Gastrocnemius medialis (tissue), 4 donors: Measurements from ENCODE around the gene PDIA5. TPM values are rescaled to one million over a fixed set of nuclear protein-coding genes. Genes with fewer than 3 reads are reported as not detected.
"Not testable (repeated sequence)": the region's sequence is repeated elsewhere in the genome, so short reads cannot be mapped to it uniquely, and the experiment has no call there.

Source experiments
- ATAC-seq, 2 donors: fragments of 150-250 bp; one replicate each; pipeline ENCODE4 v1.9.1; 2016
- DNase-seq, 2 donors: peaks; one replicate each; pipeline ENCODE4 v3.0.0-alpha.2; 2019
- H3K27ac ChIP-seq, 4 donors: fragments of 200-600 bp; sonication (generic); 1 replicate in 1 of 4; 2 replicates in 3 of 4; pipeline ENCODE4 v1.5.1; 2016 to 2018; ENCODE audit warnings: mild to moderate bottlenecking in 2 of 4, moderate library complexity in 1 of 4
- H3K27me3 ChIP-seq, 3 donors: fragments of 200-600 bp; sonication (generic) in 2 of 3; 1 replicate in 1 of 3; 2 replicates in 2 of 3; pipeline versions ENCODE4 v1.5.1 to v1.6.0; 2016 to 2019; ENCODE audit warnings: mild to moderate bottlenecking in 1 of 3, moderate library complexity in 1 of 3
- H3K36me3 ChIP-seq, 2 donors: fragments of 200-600 bp; sonication (generic) in 1 of 2; one replicate each; pipeline ENCODE4 v1.5.1; 2017 to 2018
- H3K4me1 ChIP-seq, 2 donors: fragments of 200-600 bp; sonication (generic) in 1 of 2; one replicate each; pipeline ENCODE4 v1.5.1; 2016 to 2017; ENCODE audit warnings: mild to moderate bottlenecking in 2 of 2
- H3K4me3 ChIP-seq, 4 donors: fragments of 200-600 bp; sonication (generic) in 3 of 4; 1 replicate in 1 of 4; 2 replicates in 3 of 4; pipeline ENCODE4 v1.5.1; 2016 to 2019; ENCODE audit warnings: mild to moderate bottlenecking in 2 of 4
- H3K9me3 ChIP-seq, 3 donors: fragments of 200-600 bp; sonication (generic) in 2 of 3; 1 replicate in 1 of 3; 2 replicates in 2 of 3; pipeline ENCODE4 v1.5.1; 2016 to 2019
- CTCF ChIP-seq, 5 experiments: fragments of 450-650 bp in 3 of 5; fragments of 200-600 bp in 2 of 5; sonication (generic) in 2 of 5; IDR thresholded peaks in 4 of 5; conservative IDR thresholded peaks in 1 of 5; 1 replicate in 4 of 5; 2 replicates in 1 of 5; pipeline ENCODE4 v1.5.1; 2016 to 2019; ENCODE audit warnings: antibody characterized with exemption in 5 of 5, mild to moderate bottlenecking in 3 of 5, moderate library complexity in 3 of 5
- POLR2A ChIP-seq, 2 donors: fragments of 450-650 bp; IDR thresholded peaks; one replicate each; pipeline ENCODE4 v1.6.1; 2017; ENCODE audit warnings: antibody characterized with exemption in 2 of 2, mild to moderate bottlenecking in 2 of 2, moderate library complexity in 2 of 2
- in situ Hi-C, 4 donors: fragments of 200-750 bp; cut with MboI; loops; one replicate each; pipeline versions ENCODE4 v1.15.0 to v1.8.0; 2017; ENCODE audit warnings: low sequenced_read_pairs in 4 of 4
- intact Hi-C: fragments of 100-400 bp; cut with DNase I; formaldehyde crosslinking; loops from one replicate; pipeline ENCODE4 v1.15.1; 2023; ENCODE audit warnings: low total_unique reads
- total RNA-seq, 4 donors: library from RNA; depleted of rRNA; stranded (reverse); fragments of >200 nt; gene quantifications; one replicate each; pipeline versions ENCODE4 v1.1.0 to v1.2.3, GENCODE V29; 2016

The PDIA5 gene
- total RNA-seq, 4 donors from 2014 or later = 2.3 to 4.2 (median 3.0) TPM

GRCh38 chr3:123112232-123112631, 45.4 kb downstream of the PDIA5 start:
- H3K36me3 ChIP-seq = peaks cover 0 to 12% of the 10 kb centered on the region in 2 donors
- ATAC-seq = no peak
- TF ChIP-seq CTCF (IDR thresholded peaks at IDR 0.05 in 4 of 5, conservative IDR thresholded peaks at IDR 0.05 in 1 of 5) (no peak), POLR2A (IDR thresholded peaks at IDR 0.05) (no peak)

GRCh38 chr3:123112656-123113055, 45.8 kb downstream of the PDIA5 start:
- intact Hi-C loops, ATAC-seq, H3K27ac ChIP-seq, H3K4me3 ChIP-seq, H3K36me3 ChIP-seq, in situ Hi-C loops, H3K9me3 ChIP-seq, H3K27me3 ChIP-seq, DNase-seq, H3K4me1 ChIP-seq: not testable (repeated sequence)

More at GRCh38 chr3:123112232-123112631, 45.4 kb downstream of the PDIA5 start:
- no peak for DNase-seq
- in situ Hi-C loops (no loop called here), intact Hi-C loops (no loop called here)
- H3K27ac ChIP-seq = no peak overlapping the region
- H3K9me3 ChIP-seq = no peaks in the 10 kb centered on the region
- no peaks in the 10 kb centered on the region for H3K4me1 ChIP-seq
- no peaks in the 10 kb centered on the region for H3K27me3 ChIP-seq
- H3K4me3 ChIP-seq = no peak overlapping the region

GRCh38 chr3:123113889-123114450, 47.1 kb downstream of the PDIA5 start:
- no peak overlapping the region for H3K27ac ChIP-seq

GRCh38 chr3:123116116-123116515, 49.3 kb downstream of the PDIA5 start:
- in situ Hi-C loops = no loop called here
- H3K27ac ChIP-seq = no peak overlapping the region
- intact Hi-C loops = no loop called here
- H3K4me1 ChIP-seq = no peaks in the 10 kb centered on the region
- ATAC-seq = no peak
- no peak for DNase-seq
- no peak overlapping the region for H3K4me3 ChIP-seq
- no peaks in the 10 kb centered on the region for H3K9me3 ChIP-seq
- H3K27me3 ChIP-seq = no peaks in the 10 kb centered on the region
- peaks cover 0 to 3% of the 10 kb centered on the region in 2 donors for H3K36me3 ChIP-seq
- TF ChIP-seq POLR2A (IDR thresholded peaks at IDR 0.05) = no peak
- no peak for TF ChIP-seq CTCF (IDR thresholded peaks at IDR 0.05 in 4 of 5, conservative IDR thresholded peaks at IDR 0.05 in 1 of 5)

More at GRCh38 chr3:123113889-123114450, 47.1 kb downstream of the PDIA5 start:
- intact Hi-C loops = no loop called here
- no peak overlapping the region for H3K4me3 ChIP-seq
- ATAC-seq = no peak
- H3K9me3 ChIP-seq = no peaks in the 10 kb centered on the region
- no peaks in the 10 kb centered on the region for H3K4me1 ChIP-seq
- no peaks in the 10 kb centered on the region for H3K27me3 ChIP-seq
- no peak for TF ChIP-seq CTCF (IDR thresholded peaks at IDR 0.05 in 4 of 5, conservative IDR thresholded peaks at IDR 0.05 in 1 of 5)
- peaks cover 0 to 7% of the 10 kb centered on the region in 2 donors for H3K36me3 ChIP-seq
- in situ Hi-C loops = no loop called here
- no peak for DNase-seq

- in situ Hi-C loops (no loop called here), intact Hi-C loops (no loop called here)
- H3K4me1 ChIP-seq = no peaks in the 10 kb centered on the region
- no peak for ATAC-seq
- no peaks in the 10 kb centered on the region for H3K9me3 ChIP-seq
- H3K27me3 ChIP-seq = no peaks in the 10 kb centered on the region
- no peak for TF ChIP-seq CTCF (IDR thresholded peaks at IDR 0.05 in 4 of 5, conservative IDR thresholded peaks at IDR 0.05 in 1 of 5)
- TF ChIP-seq POLR2A (IDR thresholded peaks at IDR 0.05) = no peak
- no peak overlapping the region for H3K27ac ChIP-seq
- H3K4me3 ChIP-seq = no peak overlapping the region
- DNase-seq = no peak
- peaks cover 0 to 3% of the 10 kb centered on the region in 2 donors for H3K36me3 ChIP-seq
Measured at GRCh38 chr3:123119388-123119787, 52.6 kb downstream of the PDIA5 start.
